ENCODE results near the gene MINPP1.

GRCh38 chr10:87593702-87594101, 89.0 kb downstream of the MINPP1 start:
- TF ChIP-seq CTCF (IDR thresholded peaks at IDR 0.05) = no peak
- no peak for TF ChIP-seq POLR2A (IDR thresholded peaks at IDR 0.05)
